ENCODE results near the gene LEPROT.

LEPROT gene

GRCh38 chr1:65412984-65413375 lies 7.5 kb upstream of the LEPROT start:
- no peak for DNase-seq

- no peak for DNase-seq
These were observed 5.9 kb upstream of the LEPROT start for GRCh38 chr1:65414538-65414937.

GRCh38 chr1:65416767-65417166 lies 3.7 kb upstream of the LEPROT start:
- DNase-seq: no peak

- DNase-seq: no peak
These were observed 2.7 kb upstream of the LEPROT start for GRCh38 chr1:65417729-65418128.

GRCh38 chr1:65418522-65419185 lies 1.8 kb upstream of the LEPROT start:
- DNase-seq: no peak

- peak; percentile 98 for DNase-seq
These were observed 533 bp upstream of the LEPROT start for GRCh38 chr1:65419681-65420589.

GRCh38 chr1:65421351-65422025 lies 1.0 kb downstream of the LEPROT start:
- no peak for DNase-seq

- DNase-seq: no peak
These were observed 2.1 kb downstream of the LEPROT start for GRCh38 chr1:65422241-65423203.

- DNase-seq: no peak
These were observed 3.6 kb downstream of the LEPROT start for GRCh38 chr1:65423884-65424572.

- no peak for DNase-seq
These were observed 4.1 kb downstream of the LEPROT start for GRCh38 chr1:65424573-65424889.

- DNase-seq: no peak
These were observed 4.5 kb downstream of the LEPROT start for GRCh38 chr1:65425006-65425405.

GRCh38 chr1:65425697-65426096 lies 5.2 kb downstream of the LEPROT start:
- DNase-seq: no peak

- no peak for DNase-seq
These were observed 8.6 kb downstream of the LEPROT start for GRCh38 chr1:65429078-65429477.

GRCh38 chr1:65429806-65430205 lies 9.3 kb downstream of the LEPROT start:
- DNase-seq: no peak

- no peak for DNase-seq
These were observed 10.7 kb downstream of the LEPROT start for GRCh38 chr1:65431111-65431705.

GRCh38 chr1:65432918-65433317 lies 12.4 kb downstream of the LEPROT start:
- DNase-seq: no peak

GRCh38 chr1:65434255-65434654 lies 13.8 kb downstream of the LEPROT start:
- DNase-seq: no peak

- no peak for DNase-seq
These were observed 14.3 kb downstream of the LEPROT start for GRCh38 chr1:65434760-65435159.

GRCh38 chr1:65435987-65436386 lies 15.5 kb downstream of the LEPROT start:
- DNase-seq: no peak

GRCh38 chr1:65437616-65438015 lies 17.1 kb downstream of the LEPROT start:
- DNase-seq: no peak

- DNase-seq: no peak
These were observed 19.9 kb downstream of the LEPROT start for GRCh38 chr1:65440322-65440900.

All from effector CD8-positive, alpha-beta T cell (primary cell).